HG03066 (cell line): Measurements from ENCODE around the gene ASTN2.
"Not testable (repeated sequence)": the region's sequence is repeated elsewhere in the genome, so short reads cannot be mapped to it uniquely, and the experiment has no call there.

Experiments
- ATAC-seq: cut with Tn5 transposase; IDR thresholded peaks from one replicate; pipeline ENCODE4 v1.9.1; 2021; ENCODE audit warnings: low read depth; ENCODE audit not compliant: unreplicated experiment

ASTN2 gene

GRCh38 chr9:116939161-116939560 lies 475.7 kb downstream of the ASTN2 start:
- ATAC-seq, result no peak

- no peak for ATAC-seq
These were observed 477.5 kb downstream of the ASTN2 start for GRCh38 chr9:116937361-116937760.

DNA sequence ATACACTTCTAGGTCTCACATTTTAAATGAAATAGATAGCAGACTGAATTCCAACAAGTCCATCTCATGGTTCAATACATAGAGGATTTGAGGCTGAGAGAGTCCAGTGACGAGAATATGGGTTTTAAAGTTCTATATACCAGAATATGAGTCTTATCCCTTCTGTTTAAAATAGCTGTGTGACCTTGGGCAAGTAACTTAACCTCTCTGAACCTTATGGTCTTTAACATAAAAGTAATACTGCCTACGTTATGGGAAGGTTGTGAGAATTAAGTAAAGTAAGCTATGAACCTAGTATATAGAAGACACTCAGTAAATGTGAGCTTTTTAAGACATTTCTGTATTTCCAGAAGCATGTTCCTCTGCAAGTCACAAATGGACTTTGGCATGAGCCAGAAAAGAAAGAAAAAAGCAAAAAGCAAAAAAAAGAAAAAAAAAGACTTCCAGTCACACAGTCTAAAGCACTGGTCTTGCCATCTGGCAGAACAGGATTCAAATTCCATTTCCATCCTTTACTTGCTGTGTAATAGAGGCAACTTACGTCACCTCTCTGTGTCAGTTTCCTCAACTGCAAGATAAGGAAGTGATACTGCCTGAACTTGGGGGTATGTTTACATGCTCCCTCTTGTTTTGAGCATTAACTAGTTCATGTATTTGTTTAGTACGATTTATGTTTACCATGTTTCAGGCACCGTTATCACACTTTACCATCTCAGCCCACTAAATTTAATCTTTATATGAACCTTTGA lies 479.5 kb downstream of the ASTN2 start:
- no peak for ATAC-seq

- ATAC-seq, result no peak
These were observed 480.7 kb downstream of the ASTN2 start for GRCh38 chr9:116934131-116934530.

DNA sequence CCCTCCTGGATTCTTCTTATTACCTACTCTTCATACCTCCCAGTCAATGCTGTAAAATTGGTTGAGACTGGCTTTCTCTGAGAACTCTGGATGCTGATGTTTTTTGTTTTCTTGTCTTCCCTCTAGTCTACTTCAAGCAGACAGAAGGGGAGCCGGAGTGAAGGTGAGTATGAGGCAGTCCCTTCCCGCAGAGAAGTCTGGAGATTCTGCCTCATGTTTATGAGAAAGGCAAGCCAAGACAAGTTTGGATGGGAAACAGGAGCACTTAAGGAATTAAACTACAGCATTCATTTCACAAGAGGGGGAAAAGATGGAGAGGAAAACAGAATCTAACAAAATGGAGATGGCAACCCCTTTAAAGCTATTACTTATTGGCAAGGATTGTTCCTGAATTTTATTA lies 481.6 kb downstream of the ASTN2 start:
- ATAC-seq, result no peak

GRCh38 chr9:116929621-116930020 lies 485.2 kb downstream of the ASTN2 start:
- no peak for ATAC-seq

- no peak for ATAC-seq
These were observed 486.0 kb downstream of the ASTN2 start for GRCh38 chr9:116928884-116929283.

GRCh38 chr9:116928289-116928688 lies 486.6 kb downstream of the ASTN2 start:
- no peak for ATAC-seq

- ATAC-seq, result no peak
These were observed 487.1 kb downstream of the ASTN2 start for GRCh38 chr9:116927726-116928125.

DNA sequence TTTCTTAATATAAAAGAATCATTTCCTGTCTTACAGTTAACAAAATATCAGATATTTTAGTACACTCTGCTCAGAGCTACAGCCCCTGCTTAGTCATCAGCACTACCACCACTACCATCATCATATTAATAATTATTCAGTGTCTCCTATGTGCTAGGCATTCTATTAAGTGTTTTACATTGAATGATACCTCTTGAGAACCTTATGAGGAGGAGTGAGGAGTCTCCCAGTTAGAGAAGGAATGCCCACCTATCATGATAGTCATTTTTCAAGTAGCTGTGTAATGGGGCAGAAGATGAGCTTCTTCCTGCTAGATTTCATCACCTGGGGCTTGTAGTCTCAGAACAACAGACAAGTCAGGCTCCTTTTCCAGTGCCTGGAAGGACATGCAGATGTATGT lies 489.7 kb downstream of the ASTN2 start:
- no peak for ATAC-seq

- no peak for ATAC-seq
These were observed 490.3 kb downstream of the ASTN2 start for GRCh38 chr9:116924462-116925110.

- ATAC-seq, result not testable (repeated sequence)
These were observed 496.9 kb downstream of the ASTN2 start for GRCh38 chr9:116917895-116918508.

GRCh38 chr9:116913536-116913935 lies 501.3 kb downstream of the ASTN2 start:
- ATAC-seq, result no peak

GRCh38 chr9:116910201-116910600 lies 504.7 kb downstream of the ASTN2 start:
- no peak for ATAC-seq

DNA sequence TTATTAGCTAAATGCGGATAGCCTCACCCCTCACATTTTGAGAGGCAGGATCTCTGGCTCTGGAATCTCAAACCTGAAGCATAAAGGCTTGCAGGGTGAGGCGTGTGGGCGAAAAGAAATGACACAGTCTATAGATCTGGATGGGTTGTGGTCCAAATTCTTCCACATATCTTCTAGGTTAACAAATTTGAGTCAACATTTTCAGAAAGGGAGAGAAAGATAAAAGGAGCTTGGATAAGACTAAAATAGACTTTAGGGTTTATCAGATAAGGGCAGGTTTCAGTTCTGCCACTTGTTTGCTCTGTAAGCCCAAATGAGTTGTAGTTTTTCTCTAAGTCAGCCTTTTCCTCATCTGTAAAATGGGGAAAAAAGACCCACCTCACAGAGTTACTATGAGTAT lies 506.9 kb downstream of the ASTN2 start:
- ATAC-seq, result no peak

- ATAC-seq, result no peak
These were observed 509.7 kb downstream of the ASTN2 start for GRCh38 chr9:116905171-116905588.

GRCh38 chr9:116904165-116904564 lies 510.7 kb downstream of the ASTN2 start:
- ATAC-seq, result no peak

DNA sequence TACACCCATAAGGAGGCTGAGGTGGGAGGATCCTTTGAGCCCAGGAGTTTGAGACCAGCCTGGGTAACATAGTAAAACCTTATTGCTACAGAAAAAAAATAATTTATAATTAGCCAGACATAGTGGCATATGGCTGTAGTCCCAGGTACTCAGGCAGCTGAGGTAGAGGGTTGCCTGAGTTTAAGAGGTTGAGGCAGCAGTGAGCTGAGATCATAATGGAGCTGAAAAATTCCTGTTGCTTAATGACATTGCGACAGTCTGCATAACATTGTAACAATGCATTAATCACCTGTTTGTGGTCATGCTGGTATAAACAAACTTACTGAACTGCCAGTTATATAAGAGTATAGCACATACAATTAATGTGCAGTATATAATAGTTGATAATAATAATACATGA lies 513.6 kb downstream of the ASTN2 start:
- no peak for ATAC-seq

DNA sequence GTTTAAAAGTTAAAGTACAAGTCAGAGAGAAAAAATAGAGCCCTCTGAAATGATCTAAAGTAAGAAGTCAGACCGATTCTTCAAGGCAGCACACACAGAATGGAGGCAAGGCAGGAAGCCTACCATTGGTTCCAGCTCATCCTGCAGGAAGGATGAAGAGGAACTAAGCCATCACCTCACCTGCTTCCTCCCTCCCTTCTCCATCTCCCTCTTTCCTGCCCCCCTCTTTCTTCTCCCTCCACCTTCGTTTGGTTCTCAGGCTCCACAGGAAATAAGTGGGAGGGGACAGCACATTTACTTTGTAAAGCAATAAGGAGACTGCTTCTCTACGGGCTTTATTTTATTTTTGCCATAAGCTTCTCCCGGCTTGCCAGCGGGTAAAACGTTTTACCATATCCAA lies 514.3 kb downstream of the ASTN2 start:
- ATAC-seq, result no peak

DNA sequence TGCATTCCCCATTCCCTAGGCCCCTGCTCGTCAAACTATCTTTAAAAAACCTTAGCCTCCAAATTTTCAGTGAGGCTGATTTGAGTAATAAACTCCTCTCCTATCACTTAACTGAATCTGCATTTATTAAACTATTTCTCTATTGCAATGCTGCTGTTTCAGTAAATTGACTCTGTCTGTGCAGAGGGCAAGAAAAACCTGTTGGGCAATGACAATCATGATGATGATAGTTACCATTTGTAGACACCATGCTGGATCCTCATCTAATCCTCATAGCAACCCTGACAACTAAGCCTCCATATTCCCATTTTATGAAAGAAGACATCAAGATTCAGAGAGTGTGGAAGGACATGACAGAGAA lies 514.9 kb downstream of the ASTN2 start:
- ATAC-seq, result no peak

DNA sequence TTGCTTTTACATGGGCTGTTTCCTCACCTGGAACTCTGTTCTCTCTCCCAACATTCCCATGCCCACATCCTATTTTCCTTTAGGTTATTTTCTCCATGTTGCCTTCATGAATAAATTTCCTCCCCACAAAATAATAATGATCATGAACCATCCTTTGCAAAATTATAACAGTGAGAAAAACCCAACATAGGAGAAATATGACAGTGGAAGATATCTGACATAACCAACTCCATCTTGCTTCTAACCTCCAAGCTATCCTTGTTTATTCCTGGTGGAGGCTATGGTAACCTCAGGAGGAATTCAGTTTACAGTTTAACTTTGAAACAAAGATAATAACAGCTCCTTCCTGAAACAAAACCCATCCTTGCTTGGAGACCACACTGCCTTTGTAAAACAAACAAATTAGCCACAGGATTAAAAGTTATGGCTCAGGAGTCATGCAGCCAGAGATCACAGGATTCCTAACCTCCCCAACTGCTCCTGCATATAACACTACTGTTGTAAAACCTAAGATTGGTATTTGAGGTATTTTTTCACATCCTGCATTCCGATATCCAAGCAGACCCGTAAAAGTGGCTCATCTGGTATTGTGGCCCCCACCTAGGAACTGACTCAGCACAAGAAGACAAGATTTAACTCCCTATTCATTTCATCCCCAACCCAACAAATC lies 515.4 kb downstream of the ASTN2 start:
- ATAC-seq, result no peak
